ENCODE measurements around the gene RASSF7. TPM values are rescaled to one million over a fixed set of nuclear protein-coding genes. Genes with fewer than 3 reads are reported as not detected.
A peak's percentile ranks its signal among the peaks of the same experiment; 100 is the strongest.

Gene RASSF7
- total RNA-seq, 2 experiments from 2014 or later: 16.8 to 17.3 TPM

- intact Hi-C loops (cut with micrococcal nuclease): no loop called here
- TF ChIP-seq CTCF (IDR thresholded peaks at IDR 0.05): no peak
- Mint-ChIP-seq H3K27ac (no peak overlapping the region), H3K27me3 (no peaks in the 10 kb centered on the region), H3K4me1 (ENCODE audit: low read depth) (peaks cover 27% of the 10 kb centered on the region), H3K4me3 (no peak overlapping the region), H3K36me3 (ENCODE audit: low read depth) (peaks cover 46% of the 10 kb centered on the region), H3K9me3 (no peaks in the 10 kb centered on the region)
- ChIA-PET CTCF (no interaction called here), POLR2A (interaction anchor here (1.0 kb wide), 1 partner anchor 42 kb away, joined by 3 read pairs; no protein-coding TSS in a partner anchor)
- ATAC-seq (no peak), DNase-seq (no peak)
Observed at GRCh38 chr11:592501-592900, 31.7 kb downstream of the RASSF7 start.

GRCh38 chr11:592918-593317, 32.1 kb downstream of the RASSF7 start:
- Mint-ChIP-seq H3K4me1 (ENCODE audit: low read depth) (peaks cover 22% of the 10 kb centered on the region), H3K36me3 (ENCODE audit: low read depth) (peaks cover 46% of the 10 kb centered on the region), H3K9me3 (no peaks in the 10 kb centered on the region), H3K4me3 (no peak overlapping the region), H3K27ac (no peak overlapping the region), H3K27me3 (no peaks in the 10 kb centered on the region)
- intact Hi-C loops (cut with micrococcal nuclease): no loop called here
- POLR2A ChIA-PET: interaction anchor here (1.0 kb wide), 1 partner anchor 42 kb away, joined by 3 read pairs; no protein-coding TSS in a partner anchor
- DNase-seq: no peak
- ATAC-seq: no peak
- TF ChIP-seq CTCF (IDR thresholded peaks at IDR 0.05): no peak
- CTCF ChIA-PET: no interaction called here

- no peak for ATAC-seq
- no peak for TF ChIP-seq CTCF (IDR thresholded peaks at IDR 0.05)
- POLR2A ChIA-PET: interaction anchor here (1.0 kb wide), 1 partner anchor 43 kb away, joined by 3 read pairs; no protein-coding TSS in a partner anchor
- intact Hi-C loops (cut with micrococcal nuclease): no loop called here
- CTCF ChIA-PET: no interaction called here
- H3K36me3 Mint-ChIP-seq (ENCODE audit: low read depth): peaks cover 46% of the 10 kb centered on the region
- H3K9me3 Mint-ChIP-seq: no peaks in the 10 kb centered on the region
- no peak overlapping the region for H3K4me3 Mint-ChIP-seq
- H3K27me3 Mint-ChIP-seq: no peaks in the 10 kb centered on the region
- no peak for DNase-seq
- H3K4me1 Mint-ChIP-seq (ENCODE audit: low read depth): peaks cover 20% of the 10 kb centered on the region
- no peak overlapping the region for H3K27ac Mint-ChIP-seq
Observed at GRCh38 chr11:593347-593746, 32.6 kb downstream of the RASSF7 start.

- H3K9me3 Mint-ChIP-seq: no peaks in the 10 kb centered on the region
- CTCF ChIA-PET: interaction anchor here (1.2 to 1.5 kb wide), 2 partner anchors 10 to 18 kb away, joined by 3 read pairs; no protein-coding TSS in a partner anchor
- no peak overlapping the region for H3K27ac Mint-ChIP-seq
- H3K27me3 Mint-ChIP-seq: no peaks in the 10 kb centered on the region
- peaks cover 12% of the 10 kb centered on the region for H3K4me1 Mint-ChIP-seq (ENCODE audit: low read depth)
- H3K4me3 Mint-ChIP-seq: no peak overlapping the region
- POLR2A ChIA-PET: interaction anchor here (1.4 kb wide), 1 partner anchor 20 kb away, joined by 6 read pairs; the partner anchor contains the start of gene IRF7
- TF ChIP-seq CTCF (IDR thresholded peaks at IDR 0.05): no peak
- peaks cover 44% of the 10 kb centered on the region for H3K36me3 Mint-ChIP-seq (ENCODE audit: low read depth)
- intact Hi-C loops (cut with micrococcal nuclease): no loop called here
- DNase-seq: no peak
- no peak for ATAC-seq
Observed at GRCh38 chr11:595400-595799, 34.6 kb downstream of the RASSF7 start.

GRCh38 chr11:596374-596773, 35.6 kb downstream of the RASSF7 start:
- peaks cover 12% of the 10 kb centered on the region for H3K4me1 Mint-ChIP-seq (ENCODE audit: low read depth)
- ChIA-PET POLR2A (interaction anchor here (0.6 to 1.4 kb wide), 3 partner anchors 16 to 39 kb away, joined by 3 to 6 read pairs (median 3); partner anchors contain the start of gene IRF7), CTCF (interaction anchor here (0.8 to 1.2 kb wide), 2 partner anchors 9 to 11 kb away, joined by 3 to 4 read pairs; no protein-coding TSS in a partner anchor)
- DNase-seq (peak; percentile 54), ATAC-seq (peak; percentile 42)
- intact Hi-C loops (cut with micrococcal nuclease): no loop called here
- no peaks in the 10 kb centered on the region for H3K9me3 Mint-ChIP-seq
- no peak overlapping the region for H3K4me3 Mint-ChIP-seq
- H3K36me3 Mint-ChIP-seq (ENCODE audit: low read depth): peaks cover 40% of the 10 kb centered on the region
- TF ChIP-seq CTCF (IDR thresholded peaks at IDR 0.05): no peak
- peak overlapping the region; percentile 49 for H3K27ac Mint-ChIP-seq
- H3K27me3 Mint-ChIP-seq: no peaks in the 10 kb centered on the region
